GM21723 (cell line): Measurements from ENCODE around the gene CETP.

Source experiments
- ATAC-seq: cut with Tn5 transposase; IDR thresholded peaks from one replicate; pipeline ENCODE4 v1.9.1; 2021; ENCODE audit warnings: mild to moderate bottlenecking, moderate library complexity; ENCODE audit not compliant: unreplicated experiment

The CETP gene

GRCh38 chr16:56961851-56962281 lies at the start of gene CETP:
Gene CETP, plus strand, starts transcription at chr16:56961950. Its CDS starts 30 bp downstream, at chr16:56961980.
- ATAC-seq, result no peak

GRCh38 chr16:56912746-56913708 lies 48.7 kb upstream of the CETP start:
- ATAC-seq, result no peak

- ATAC-seq, result no peak
Observed at GRCh38 chr16:56914896-56915295, 46.9 kb upstream of the CETP start.

- ATAC-seq, result no peak
Observed at GRCh38 chr16:56915336-56916119, 46.2 kb upstream of the CETP start.

GRCh38 chr16:56916571-56917403 lies 45.0 kb upstream of the CETP start:
- ATAC-seq, result peak; percentile 81

- no peak for ATAC-seq
Observed at GRCh38 chr16:56918467-56919012, 43.2 kb upstream of the CETP start.

GRCh38 chr16:56919099-56919800 lies 42.5 kb upstream of the CETP start:
- no peak for ATAC-seq

GRCh38 chr16:56921571-56921970 lies 40.2 kb upstream of the CETP start:
- no peak for ATAC-seq

- ATAC-seq, result no peak
Observed at GRCh38 chr16:56923481-56924091, 38.2 kb upstream of the CETP start.

- no peak for ATAC-seq
Observed at GRCh38 chr16:56927471-56927870, 34.3 kb upstream of the CETP start.

- ATAC-seq, result no peak
Observed at GRCh38 chr16:56929639-56930038, 32.1 kb upstream of the CETP start.

- ATAC-seq, result no peak
Observed at GRCh38 chr16:56930486-56931270, 31.1 kb upstream of the CETP start.

GRCh38 chr16:56931271-56931891 lies 30.4 kb upstream of the CETP start:
- ATAC-seq, result peak; percentile 43

GRCh38 chr16:56931892-56932720 lies 29.6 kb upstream of the CETP start, which contains the start of gene HERPUD1:
Gene HERPUD1, plus strand, starts transcription at chr16:56932142. Its CDS starts 103 bp downstream, at chr16:56932245.
- peak; percentile 80 for ATAC-seq

- ATAC-seq, result peak; percentile 17
Observed at GRCh38 chr16:56932721-56933619, 28.8 kb upstream of the CETP start.
